IMR-90 (cell line): Measurements from ENCODE around the gene ADAMTSL1. TPM values are rescaled to one million over a fixed set of nuclear protein-coding genes. Genes with fewer than 3 reads are reported as not detected.

Source experiments
- ATAC-seq: fragments of 200-7000 bp; cut with Tn5 transposase; 2 replicates; pipeline ENCODE4 v1.9.1; 2020; ENCODE audit warnings: low read depth, mild to moderate bottlenecking, moderate library complexity
- BruUV-seq: library from RNA; stranded (reverse); fragments of 400-500 nt; replicated peaks from 2 replicates; lab custom pipeline; 2021; lab: Mats Ljungman, UMichigan
- CTCF ChIA-PET: fragments of 300-600 bp; formaldehyde crosslinking; extraction: SDS; loops from one replicate; lab custom pipeline; 2021; ENCODE audit warnings: antibody characterized with exemption; lab: Yijun Ruan, JAX
- POLR2A ChIA-PET: fragments of 300-600 bp; sonication (Branson Sonifier 250); formaldehyde crosslinking; loops from one replicate; lab custom pipeline; 2022; ENCODE audit warnings: antibody characterized with exemption; ENCODE audit not compliant: unreplicated experiment; lab: Charles Lee
- DNase-seq: peaks from one replicate; pipeline ENCODE4 v3.0.0; 2013
- H2AFZ ChIP-seq: replicated peaks from 2 replicates; pipeline ENCODE3; 2013; ENCODE audit warnings: low read length, mild to moderate bottlenecking; ENCODE audit not compliant: poor library complexity
- H2AK5ac ChIP-seq: 2 replicates; pipeline ENCODE4 v1.6.1; 2013; ENCODE audit warnings: low read depth, low read length, inconsistent platforms
- H2AK9ac ChIP-seq: replicated peaks from 2 replicates; pipeline ENCODE3; 2013; ENCODE audit warnings: mild to moderate bottlenecking, low read depth, low read length, moderate library complexity; ENCODE audit not compliant: poor library complexity
- H2BK120ac ChIP-seq: 2 replicates; pipeline ENCODE4 v1.6.1; 2013; ENCODE audit warnings: low read depth, low read length, inconsistent platforms
- H2BK15ac ChIP-seq: 3 replicates; pipeline ENCODE4 v1.6.1; 2013; ENCODE audit warnings: low read depth, low read length, inconsistent platforms
- H2BK20ac ChIP-seq: 2 replicates; pipeline ENCODE4 v1.6.1; 2013; ENCODE audit warnings: low read depth, mild to moderate bottlenecking, inconsistent platforms, low read length, moderate library complexity
- H2BK5ac ChIP-seq: 2 replicates; pipeline ENCODE4 v1.6.1; 2013; ENCODE audit warnings: mild to moderate bottlenecking, low read depth, low read length, inconsistent platforms; ENCODE audit not compliant: poor library complexity, severe bottlenecking
- H3K14ac ChIP-seq: replicated peaks from 2 replicates; pipeline ENCODE4 v1.6.1; 2013; ENCODE audit warnings: low read depth, low read length, inconsistent platforms
- H3K18ac ChIP-seq: 2 replicates; pipeline ENCODE4 v1.6.1; 2013; ENCODE audit warnings: low read depth, low read length, control low read depth
- H3K23ac ChIP-seq: 2 replicates; pipeline ENCODE4 v1.6.1; 2013; ENCODE audit warnings: low read depth, low read length, inconsistent platforms
- H3K27ac ChIP-seq: 2 replicates; pipeline ENCODE4 v1.5.1; 2013; ENCODE audit warnings: mild to moderate bottlenecking, control low read depth, low read length; ENCODE audit not compliant: insufficient read depth
- H3K27me3 ChIP-seq: 2 replicates; pipeline ENCODE4 v1.6.1; 2013; ENCODE audit warnings: low read length; ENCODE audit not compliant: control insufficient read depth, insufficient read depth
- H3K36me3 ChIP-seq: 2 replicates; pipeline ENCODE4 v1.6.1; 2013; ENCODE audit warnings: low read length, mixed read lengths; ENCODE audit not compliant: control insufficient read depth, insufficient read depth
- H3K4ac ChIP-seq: 2 replicates; pipeline ENCODE4 v1.6.1; 2013; ENCODE audit warnings: low read depth, low read length, inconsistent platforms
- H3K4me1 ChIP-seq: 2 replicates; pipeline ENCODE4 v1.6.1; 2013; ENCODE audit warnings: low read length, mixed read lengths; ENCODE audit not compliant: control insufficient read depth, insufficient read depth
- H3K4me2 ChIP-seq: 2 replicates; pipeline ENCODE4 v1.6.1; 2013; ENCODE audit warnings: low read depth, mild to moderate bottlenecking, control low read depth, low read length, moderate library complexity
- H3K4me3 ChIP-seq: 2 replicates; pipeline ENCODE4 v1.5.1; 2013; ENCODE audit warnings: low read depth, mild to moderate bottlenecking, control low read depth, low read length, moderate library complexity; ENCODE audit not compliant: insufficient read depth
- H3K56ac ChIP-seq: 2 replicates; pipeline ENCODE4 v1.6.1; 2013; ENCODE audit warnings: low read length, inconsistent platforms; ENCODE audit not compliant: insufficient read depth; ENCODE audit errors: extremely low read depth
- H3K79me1 ChIP-seq, 2 experiments: 2 replicates each; pipeline ENCODE4 v1.6.1; 2013; ENCODE audit warnings: low read length in 2 of 2, inconsistent platforms in 1 of 2, low read depth in 1 of 2
- H3K9ac ChIP-seq: 2 replicates; pipeline ENCODE4 v1.6.1; 2013; ENCODE audit warnings: low read depth, low read length, control low read depth
- H3K9me1 ChIP-seq: 2 replicates; pipeline ENCODE4 v1.6.1; 2013; ENCODE audit warnings: low read length, inconsistent platforms; ENCODE audit not compliant: insufficient read depth
- H3K9me3 ChIP-seq: 2 replicates; pipeline ENCODE4 v1.6.1; 2013; ENCODE audit warnings: low read length; ENCODE audit not compliant: control insufficient read depth, insufficient read depth
- H4K20me1 ChIP-seq: 2 replicates; pipeline ENCODE4 v1.6.1; 2013; ENCODE audit warnings: low read length, inconsistent platforms; ENCODE audit not compliant: insufficient read depth
- H4K5ac ChIP-seq: 2 replicates; pipeline ENCODE4 v1.6.1; 2013; ENCODE audit warnings: mild to moderate bottlenecking, low read depth, low read length, control low read depth
- H4K8ac ChIP-seq, 2 experiments: 2 replicates each; pipeline ENCODE4 v1.6.1; 2013; ENCODE audit warnings: low read depth in 2 of 2, low read length in 2 of 2, control low read depth in 1 of 2, inconsistent platforms in 1 of 2
- H4K91ac ChIP-seq: 2 replicates; pipeline ENCODE4 v1.6.1; 2013; ENCODE audit warnings: low read depth, low read length, inconsistent platforms; ENCODE audit not compliant: insufficient read depth
- FOS ChIP-seq: fragments of 150-350 bp; IDR thresholded peaks from 2 replicates; pipeline ENCODE4 v1.6.1; 2016; ENCODE audit warnings: low read depth, low read length
- NFE2L2 ChIP-seq: fragments of 150-350 bp; IDR thresholded peaks from 2 replicates; pipeline ENCODE4 v1.6.1; 2016; ENCODE audit warnings: low read depth, mild to moderate bottlenecking, low read length
- RCOR1 ChIP-seq: IDR thresholded peaks from 2 replicates; pipeline ENCODE4 v1.6.1; 2012; ENCODE audit warnings: mild to moderate bottlenecking, low read length, improper control_type of control experiment; ENCODE audit not compliant: insufficient replicate concordance
- USF2 ChIP-seq: fragments of 150-350 bp; IDR thresholded peaks from 2 replicates; pipeline ENCODE4 v1.6.1; 2017; ENCODE audit warnings: mild to moderate bottlenecking, antibody characterized with exemption, low read length, low read depth
- WGBS, 2 experiments: methylation state at CpG; one replicate each; pipeline versions ENCODE4 v1.1.5 to v1.1.7; 2013; ENCODE audit warnings: missing lambda C conversion rate in 2 of 2; ENCODE audit not compliant: insufficient read length in 1 of 2; ENCODE audit errors: extremely low coverage in 2 of 2; 5-methylcytosine and 5-hydroxymethylcytosine counted together
- dilution Hi-C: fragments of 300-500 bp; cut with HindIII; formaldehyde crosslinking; loops from one replicate; pipeline ENCODE4 v1.14.3; 2018; ENCODE audit warnings: low sequenced_read_pairs; ENCODE audit not compliant: unreplicated experiment
- in situ Hi-C: fragments of 300-500 bp; cut with MboI; formaldehyde crosslinking; loops from 3 replicates; pipeline ENCODE4 v1.14.3; 2019; ENCODE audit warnings: low sequenced_read_pairs, inconsistent platforms, mixed read lengths
- intact Hi-C: fragments of 100-400 bp; cut with micrococcal nuclease; formaldehyde crosslinking; loops from 2 replicates; pipeline ENCODE4 v1.10.0; 2022
- polyA plus RNA-seq, 3 experiments: library from polyadenylated mRNA; depleted of rRNA; stranded (reverse); fragments of >200 nt; gene quantifications; 2 replicates each; pipeline ENCODE4 v1.2.3, GENCODE V29; 2012; ENCODE audit warnings: low replicate concordance in 1 of 3
- total RNA-seq: library from RNA; depleted of rRNA; stranded (reverse); fragments of >200 nt; gene quantifications from 2 replicates; pipeline ENCODE4 v1.2.3, GENCODE V29; 2012
- TF ChIP-seq, protein P1 (sequence below): fragments of 150-350 bp; IDR thresholded peaks from 2 replicates; pipeline ENCODE4 v1.6.1; 2016; ENCODE audit warnings: low read depth, mild to moderate bottlenecking, low read length, moderate library complexity, borderline replicate concordance

ADAMTSL1 gene
- total and polyA plus RNA-seq, 2 of the 4 experiments (the other 2 are of a cell fraction): 38.2 to 62.2 TPM

GRCh38 chr9:18800579-18800978 is 326.6 kb downstream of the ADAMTSL1 start:
- no CpG with 5 or more reads among the region's 4 CpGs for WGBS, 2 experiments
- Histone ChIP-seq H3K79me1 (no peaks in the 10 kb centered on the region), H4K91ac (no peak overlapping the region), H2BK120ac (no peak overlapping the region), H2BK20ac (no peak overlapping the region), H3K4ac (no peak overlapping the region), H2BK5ac (no peak overlapping the region), H3K4me3 (no peak overlapping the region), H3K9me3 (no peaks in the 10 kb centered on the region), H3K27ac (no peak overlapping the region), H2AK9ac (no peak overlapping the region), H3K18ac (no peak overlapping the region), H3K27me3 (no peaks in the 10 kb centered on the region), H3K9ac (no peak overlapping the region), H2AK5ac (no peak overlapping the region), H2BK15ac (no peak overlapping the region), H3K4me2 (no peak overlapping the region), H2AFZ (no peak overlapping the region), H4K5ac (no peak overlapping the region), H3K36me3 (no peaks in the 10 kb centered on the region), H3K14ac (no peak overlapping the region), H4K20me1 (no peaks in the 10 kb centered on the region), H3K9me1 (no peaks in the 10 kb centered on the region), H3K4me1 (no peaks in the 10 kb centered on the region; the same call in 1 of the 2 replicates), H3K56ac (no peak overlapping the region), H4K8ac (no peak overlapping the region), H3K23ac (no peak overlapping the region)
- intact Hi-C loops: no loop called here
- ATAC-seq (no peak), DNase-seq (no peak)
- in situ Hi-C loops: no loop called here
- ChIA-PET CTCF (no interaction called here), POLR2A (no interaction called here)
- dilution Hi-C loops: no loop called here
- TF ChIP-seq FOS (no peak), NFE2L2 (no peak), RCOR1 (no peak), USF2 (no peak)
- TF ChIP-seq, protein P1, sequence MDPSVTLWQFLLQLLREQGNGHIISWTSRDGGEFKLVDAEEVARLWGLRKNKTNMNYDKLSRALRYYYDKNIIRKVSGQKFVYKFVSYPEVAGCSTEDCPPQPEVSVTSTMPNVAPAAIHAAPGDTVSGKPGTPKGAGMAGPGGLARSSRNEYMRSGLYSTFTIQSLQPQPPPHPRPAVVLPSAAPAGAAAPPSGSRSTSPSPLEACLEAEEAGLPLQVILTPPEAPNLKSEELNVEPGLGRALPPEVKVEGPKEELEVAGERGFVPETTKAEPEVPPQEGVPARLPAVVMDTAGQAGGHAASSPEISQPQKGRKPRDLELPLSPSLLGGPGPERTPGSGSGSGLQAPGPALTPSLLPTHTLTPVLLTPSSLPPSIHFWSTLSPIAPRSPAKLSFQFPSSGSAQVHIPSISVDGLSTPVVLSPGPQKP: no peak
- no TSS peak for BruUV-seq
